AG09309 (cell line): ENCODE measurements around the gene DGCR2.
A peak's percentile ranks its signal among the peaks of the same experiment; 100 is the strongest.
"Not testable (repeated sequence)": the region's sequence is repeated elsewhere in the genome, so short reads cannot be mapped to it uniquely, and the experiment has no call there.

Experiments
- DNase-seq: peaks from one replicate; pipeline ENCODE4 v3.0.0-alpha.2; 2010; ENCODE audit warnings: low read depth
- H3K4me3 ChIP-seq: 2 replicates; pipeline ENCODE4 v1.5.1; 2011; ENCODE audit warnings: mild to moderate bottlenecking, low read depth, low read length, moderate library complexity; ENCODE audit not compliant: control insufficient read depth
- CTCF ChIP-seq: IDR thresholded peaks from 2 replicates; pipeline ENCODE4 v1.5.1; 2011; ENCODE audit warnings: mild to moderate bottlenecking, low read depth, low read length, inconsistent platforms; ENCODE audit not compliant: insufficient read depth, control insufficient read depth; ENCODE audit errors: missing control alignments

DGCR2 gene

GRCh38 chr22:19090586-19091127 lies 31.6 kb downstream of the DGCR2 start:
- no peak for TF ChIP-seq CTCF
- DNase-seq: no peak
- no peak overlapping the region for H3K4me3 ChIP-seq

- H3K4me3 ChIP-seq: no peak overlapping the region
- DNase-seq: no peak
- TF ChIP-seq CTCF: no peak
These were observed 32.0 kb downstream of the DGCR2 start for GRCh38 chr22:19090183-19090582.

- H3K4me3 ChIP-seq: no peak overlapping the region
- DNase-seq: no peak
- TF ChIP-seq CTCF: no peak
These were observed 33.2 kb downstream of the DGCR2 start for GRCh38 chr22:19088866-19089595.

- no peak overlapping the region for H3K4me3 ChIP-seq
- no peak for DNase-seq
- TF ChIP-seq CTCF: no peak
These were observed 35.3 kb downstream of the DGCR2 start for GRCh38 chr22:19086896-19087295.

GRCh38 chr22:19086417-19086816 lies 35.8 kb downstream of the DGCR2 start:
- H3K4me3 ChIP-seq: no peak overlapping the region
- no peak for DNase-seq
- TF ChIP-seq CTCF: no peak

- TF ChIP-seq CTCF: peak; percentile 49
- no peak for DNase-seq
- H3K4me3 ChIP-seq: no peak overlapping the region
These were observed 36.9 kb downstream of the DGCR2 start for GRCh38 chr22:19085233-19085718.

- not testable (repeated sequence) for H3K4me3 ChIP-seq, DNase-seq
These were observed 37.6 kb downstream of the DGCR2 start for GRCh38 chr22:19084586-19084985.

- not testable (repeated sequence) for DNase-seq, H3K4me3 ChIP-seq
These were observed 38.1 kb downstream of the DGCR2 start for GRCh38 chr22:19084126-19084525.
